GM18909 (cell line): ENCODE data around the gene SMIM44.

Source experiments
- ATAC-seq: cut with Tn5 transposase; IDR thresholded peaks from one replicate; pipeline ENCODE4 v1.9.1; 2021; ENCODE audit warnings: mild to moderate bottlenecking; ENCODE audit not compliant: unreplicated experiment, poor library complexity

The SMIM44 gene

DNA sequence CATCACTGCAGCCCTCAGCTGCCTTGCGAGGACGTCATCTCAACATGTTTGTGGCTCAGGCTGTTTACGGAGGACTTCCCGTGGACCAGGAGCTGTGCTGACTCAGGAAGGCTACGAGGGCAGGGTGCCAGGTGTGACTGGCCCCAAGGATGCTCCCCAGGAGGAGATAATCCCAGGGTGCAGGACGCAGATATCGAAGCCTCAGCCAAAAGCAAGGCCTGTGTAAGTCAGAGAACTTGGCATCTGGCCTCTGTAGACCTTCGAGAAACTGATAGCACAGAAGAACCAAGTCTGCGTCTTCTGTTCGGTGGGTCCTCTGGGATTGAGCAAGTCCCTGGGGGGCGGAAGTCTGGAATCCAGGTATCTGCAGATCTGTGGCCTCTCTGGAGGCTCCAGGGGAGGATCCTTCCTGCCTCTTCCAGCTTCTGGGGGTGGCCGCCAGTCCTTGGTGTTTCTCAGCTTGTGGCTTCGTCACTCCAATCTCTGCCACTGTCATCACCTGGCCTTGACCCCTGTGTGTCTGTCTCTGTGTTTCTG, 19.9 kb upstream of the SMIM44 start:
- no peak for ATAC-seq

DNA sequence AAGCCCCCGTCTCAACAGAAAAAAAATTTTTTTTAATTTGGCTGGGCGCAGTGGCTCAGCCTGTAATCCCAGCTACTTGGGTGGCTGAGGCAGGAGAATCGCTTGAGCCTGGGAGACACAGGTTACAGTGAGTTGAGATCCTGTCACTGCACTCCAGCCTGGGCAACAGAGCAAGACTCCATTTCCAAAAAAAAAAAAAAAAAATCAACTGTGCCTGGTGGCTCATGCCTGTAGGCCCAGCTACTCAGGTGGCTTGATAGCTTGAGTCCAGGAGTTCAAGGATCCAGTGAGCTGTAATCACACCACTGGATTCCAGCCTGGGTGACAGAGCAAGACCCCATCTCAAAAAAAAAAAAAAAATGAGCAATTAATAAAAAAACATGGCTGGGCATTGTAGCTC, 18.5 kb upstream of the SMIM44 start:
- ATAC-seq: no peak

DNA sequence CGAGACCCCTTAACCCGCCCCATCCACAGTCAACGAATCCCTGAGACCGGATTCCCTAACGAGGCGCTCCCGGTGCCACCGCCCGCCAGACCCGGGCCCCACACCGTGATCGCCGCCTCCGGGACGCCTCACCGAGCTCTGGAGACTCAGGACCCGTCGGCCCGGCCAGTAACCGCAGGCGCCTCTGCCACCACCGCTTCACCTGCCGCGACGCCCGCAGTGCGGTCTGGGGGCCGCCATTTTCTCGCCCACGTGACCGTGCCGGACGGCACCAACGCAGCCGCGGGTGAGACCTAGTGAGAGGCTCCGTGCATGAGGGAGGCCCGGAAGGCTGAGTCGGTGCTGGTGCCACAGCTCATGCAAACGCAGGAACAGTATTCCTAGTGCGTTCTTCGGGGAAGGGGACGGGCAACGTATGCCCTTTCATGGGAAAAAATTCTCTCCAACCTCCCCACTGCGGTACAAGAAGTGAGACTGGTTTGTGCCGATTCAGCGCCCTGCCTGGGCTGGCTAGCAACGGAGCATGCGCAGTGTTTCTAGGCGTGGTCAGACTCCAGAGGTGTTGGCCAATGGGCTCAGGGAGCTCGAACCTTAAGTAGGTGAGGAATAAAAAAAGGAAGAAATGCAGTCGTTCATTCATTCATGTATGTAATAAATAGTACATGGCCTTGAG, 17.3 kb upstream of the SMIM44 start, which contains the start of gene DOHH:
TSS of gene DOHH (minus strand) at position 246 of the 673 bp plus-strand sequence. CDS start 3,860 bp downstream, outside the sequence.
- peak; percentile 85 for ATAC-seq

DNA sequence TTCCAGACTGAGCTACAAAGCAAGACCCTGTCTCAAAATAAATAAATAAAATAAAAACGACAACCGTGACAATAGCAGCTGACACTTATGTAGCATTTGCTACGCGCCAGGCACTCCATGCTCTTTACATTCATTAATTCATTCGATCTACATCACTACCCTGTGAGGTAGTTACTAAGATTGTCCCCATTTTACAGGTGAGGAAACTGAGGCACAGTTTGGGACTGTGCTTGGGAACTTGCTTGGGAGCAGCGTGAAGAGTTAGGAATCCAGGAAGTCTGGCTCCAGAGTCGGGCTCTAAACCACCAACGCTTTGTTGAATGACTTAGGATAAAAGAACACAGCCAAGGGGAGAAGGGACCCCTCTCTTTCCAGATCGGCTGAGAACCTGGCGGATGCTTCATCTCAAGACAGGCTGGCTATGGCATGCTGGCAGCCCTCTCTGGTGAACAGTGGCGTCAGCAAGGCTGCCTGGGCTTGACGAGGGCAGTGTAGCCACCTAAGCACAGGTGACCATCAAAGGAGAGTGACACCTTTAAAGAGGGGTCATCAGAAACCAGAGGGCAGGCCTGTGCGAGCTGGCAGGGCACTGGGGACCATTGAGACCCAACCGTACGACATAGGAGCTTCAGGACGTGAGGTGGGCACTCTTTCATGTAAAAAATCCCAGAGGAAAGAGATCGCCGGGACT, 16.6 kb upstream of the SMIM44 start:
- ATAC-seq: no peak

- no peak for ATAC-seq
Measured at GRCh38 chr19:3497757-3498520, 14.7 kb upstream of the SMIM44 start.

DNA sequence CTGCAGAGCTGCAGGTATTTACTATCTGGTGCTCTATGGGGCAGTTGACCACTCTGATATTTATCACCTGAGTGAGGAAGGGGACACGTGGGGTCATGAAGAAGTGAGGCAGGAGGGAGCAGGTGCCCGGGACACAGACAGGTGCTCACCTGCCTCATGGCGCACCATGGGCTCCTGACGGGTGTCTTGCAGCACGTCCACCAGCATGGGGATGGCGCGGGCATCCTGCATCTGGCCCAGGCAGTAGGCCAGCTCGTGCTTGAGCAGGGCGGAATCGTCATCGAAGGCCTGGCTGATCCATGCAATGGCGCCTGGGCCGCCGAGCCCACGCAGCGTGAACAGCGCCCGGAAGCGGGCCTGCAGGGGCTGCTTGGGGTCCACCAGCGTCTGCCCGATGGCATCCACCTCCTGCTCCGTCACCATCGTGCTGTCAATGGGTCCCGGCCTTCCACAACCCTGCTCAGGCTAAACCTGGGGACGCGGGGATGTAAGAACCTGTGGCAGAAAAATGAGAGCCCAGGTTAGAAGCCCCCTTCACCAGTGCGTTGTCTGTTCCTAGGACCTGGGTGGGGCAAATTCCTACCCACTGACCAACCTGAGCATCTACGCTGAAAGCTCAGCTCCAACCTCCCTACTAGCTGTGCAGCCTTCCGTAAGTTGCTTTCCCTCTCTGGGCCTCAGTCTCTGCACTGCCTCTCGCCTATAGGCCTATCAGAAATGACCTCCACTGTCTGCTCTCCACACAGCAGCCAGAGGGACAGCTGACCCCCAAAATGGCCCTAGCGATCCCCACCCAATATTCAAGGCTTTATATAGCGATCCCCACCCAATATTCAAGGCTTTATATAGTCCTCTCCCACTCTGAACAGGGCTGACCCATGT, 13.4 kb upstream of the SMIM44 start:
- no peak for ATAC-seq

- ATAC-seq: no peak
Measured at GRCh38 chr19:3494559-3494958, 11.3 kb upstream of the SMIM44 start.

DNA sequence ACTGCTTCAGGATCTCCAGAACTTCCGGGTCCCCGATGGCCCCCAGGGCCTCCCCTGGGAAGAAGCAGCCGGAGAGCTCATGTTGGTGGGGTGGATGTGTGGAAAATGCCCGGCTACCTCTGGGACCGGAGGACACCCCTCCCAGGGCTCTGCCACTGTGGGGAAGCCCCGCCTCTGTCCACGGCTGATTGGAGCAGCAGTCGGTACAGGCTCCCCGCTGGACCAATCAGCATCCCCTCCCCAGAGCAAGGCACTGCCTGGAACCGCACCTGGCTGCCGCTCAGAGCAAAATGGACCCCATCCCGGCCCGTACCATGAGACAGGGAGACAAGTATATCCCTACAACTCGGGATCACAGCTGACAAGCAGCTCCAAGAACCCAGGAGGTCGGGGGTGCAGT, 10.8 kb upstream of the SMIM44 start:
- no peak for ATAC-seq

- ATAC-seq: no peak
Measured at GRCh38 chr19:3493651-3494050, 10.4 kb upstream of the SMIM44 start.

- no peak for ATAC-seq
Measured at GRCh38 chr19:3492919-3493318, 9.7 kb upstream of the SMIM44 start.

DNA sequence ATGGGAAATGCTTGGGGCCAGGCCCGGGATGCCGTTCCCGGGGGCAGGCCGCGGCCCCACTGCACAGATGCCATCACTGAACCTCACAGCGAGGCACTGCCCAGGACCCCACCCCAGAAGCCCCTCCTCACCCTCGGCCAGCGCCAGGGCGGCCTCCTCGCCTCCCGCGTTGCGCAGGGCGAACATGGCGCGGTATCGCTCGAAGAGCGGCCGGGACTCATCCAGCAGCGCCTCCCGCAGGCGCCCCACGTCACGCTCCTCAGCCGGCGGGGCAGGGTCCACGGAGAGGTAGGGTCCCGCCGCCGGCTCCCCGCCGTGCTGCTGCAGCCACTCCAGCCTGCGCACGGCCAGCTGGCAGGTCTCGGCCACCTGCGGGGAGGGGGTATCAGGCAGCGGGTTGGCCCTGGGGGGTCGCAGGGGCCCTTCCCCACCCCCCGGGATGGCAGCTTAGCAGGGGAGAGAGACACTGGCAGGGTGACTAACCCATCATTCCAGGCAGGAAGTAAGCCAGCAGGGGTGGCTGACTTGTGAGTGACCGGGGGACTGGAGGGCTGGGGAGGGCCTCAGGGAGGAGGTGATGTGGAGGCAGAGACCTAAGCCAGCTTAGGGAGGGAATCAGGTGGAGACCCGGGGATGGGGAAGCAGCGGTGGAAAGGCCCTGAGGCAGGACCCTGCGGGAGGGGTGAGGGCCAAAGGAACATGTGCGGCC, 9.0 kb upstream of the SMIM44 start:
- no peak for ATAC-seq

DNA sequence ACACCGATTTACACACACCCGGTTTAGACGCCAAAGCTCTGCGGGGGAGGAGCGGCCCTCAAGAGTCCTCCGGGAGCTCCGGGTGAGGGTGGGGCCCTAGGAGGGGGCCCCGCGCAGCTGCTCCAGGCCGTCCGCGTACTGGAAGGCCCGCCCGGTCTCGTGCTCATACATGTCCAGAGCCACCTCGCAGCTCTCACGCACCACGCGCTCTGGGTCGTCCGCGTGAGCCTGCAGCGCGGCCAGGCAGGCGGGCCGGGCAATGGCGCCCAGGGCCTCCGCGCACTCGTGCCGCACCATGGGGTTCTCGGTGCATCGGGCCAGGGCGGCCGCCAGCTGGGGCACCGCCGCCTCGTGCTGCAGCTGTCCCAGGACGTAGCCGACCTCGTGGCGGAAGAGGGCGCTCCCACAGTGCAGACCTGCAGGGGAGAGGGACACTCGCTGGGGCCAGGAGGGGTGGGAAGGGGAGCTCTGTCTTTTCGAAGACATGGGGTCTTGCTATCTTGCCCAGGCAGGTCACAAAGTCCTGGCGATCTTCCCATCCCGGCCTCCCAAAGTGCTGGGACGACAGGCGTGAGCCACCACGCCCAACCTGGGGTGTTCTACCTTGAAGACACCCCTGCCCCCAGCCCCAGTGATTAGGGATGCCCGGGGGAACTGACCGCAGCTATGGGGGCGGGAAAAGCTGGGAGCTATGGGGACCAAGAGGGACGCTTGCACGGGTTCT, 8.3 kb upstream of the SMIM44 start:
- ATAC-seq: no peak

- ATAC-seq: no peak
Measured at GRCh38 chr19:3482507-3483225, 575 bp downstream of the SMIM44 start.

DNA sequence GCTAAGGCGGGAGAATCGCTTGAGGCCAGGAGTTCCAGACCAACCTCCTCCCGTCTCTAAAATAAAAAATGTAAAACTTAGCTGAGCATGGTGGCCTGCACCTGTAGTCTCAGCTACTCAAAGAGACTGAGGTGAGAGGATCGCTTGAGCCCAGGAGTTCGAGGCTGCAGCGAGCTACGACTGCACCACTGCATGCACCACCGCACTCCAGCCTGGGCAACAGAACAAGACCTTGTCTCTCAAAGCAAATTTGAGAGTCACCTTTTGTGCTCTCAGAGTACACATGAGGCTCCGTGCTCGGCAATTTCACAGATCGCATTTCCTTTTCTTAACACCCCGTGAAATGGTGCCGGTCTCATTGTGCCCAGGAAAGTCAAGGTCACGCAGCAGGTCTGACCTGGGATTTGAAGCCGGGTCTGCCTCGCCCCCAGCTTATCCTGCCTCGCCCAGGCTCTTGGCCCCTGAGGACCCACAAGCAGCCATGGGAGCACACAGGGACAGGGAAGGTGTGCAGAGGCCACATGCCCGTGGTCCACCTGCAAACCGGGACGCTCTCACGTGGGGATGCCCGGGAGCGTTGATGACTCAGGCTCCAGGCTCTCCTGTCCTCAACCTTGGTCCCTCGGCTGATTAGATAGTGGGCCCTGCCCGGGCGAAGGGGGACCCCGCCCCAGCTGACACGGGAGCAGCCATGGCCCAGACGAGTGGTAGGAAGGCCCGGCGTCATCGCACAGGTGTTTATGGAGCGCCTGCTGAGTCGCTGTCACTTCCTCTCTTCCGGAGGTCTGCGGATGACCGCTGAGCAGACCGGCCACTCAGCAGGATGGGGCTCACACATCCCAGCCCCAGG, 1.8 kb downstream of the SMIM44 start:
- no peak for ATAC-seq

DNA sequence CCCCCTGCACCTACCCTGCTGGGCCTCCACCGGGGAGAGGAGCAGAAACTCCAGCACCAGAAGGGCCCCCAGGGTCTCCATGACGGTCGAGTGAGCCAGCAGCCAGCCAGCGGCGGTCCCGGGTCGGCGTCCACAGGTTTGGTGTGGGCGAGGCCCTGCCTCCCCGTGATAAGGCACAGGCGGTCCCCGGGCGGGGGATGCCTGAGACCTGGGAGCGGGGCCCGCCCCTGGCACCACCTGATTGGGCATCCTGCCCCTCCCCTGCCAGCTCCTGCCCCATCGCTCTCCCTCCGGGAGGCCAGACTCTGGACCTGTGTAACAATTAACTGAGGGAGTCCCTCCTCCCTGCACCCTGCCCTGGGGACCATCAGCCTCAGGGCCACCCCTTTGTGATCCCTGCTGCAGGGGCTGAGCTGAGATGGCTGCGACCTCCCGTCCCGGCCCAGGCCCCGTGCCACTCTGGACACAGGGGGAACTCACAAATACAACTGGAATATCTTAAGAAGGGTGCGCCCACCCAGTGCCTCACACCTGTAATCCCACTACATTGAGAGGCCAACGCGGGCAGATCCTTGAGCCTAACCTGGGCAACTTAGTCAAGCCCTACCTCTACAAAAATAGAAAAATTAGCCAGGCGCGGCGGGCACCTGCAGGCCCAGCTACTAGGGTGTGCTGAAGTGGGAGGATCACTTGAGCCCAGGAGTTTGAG, 2.7 kb downstream of the SMIM44 start, which contains the start of gene SMIM24:
TSS of gene SMIM24 (minus strand) at position 143 of the 709 bp plus-strand sequence. CDS start at position 81, 62 bp downstream.
- no peak for ATAC-seq

DNA sequence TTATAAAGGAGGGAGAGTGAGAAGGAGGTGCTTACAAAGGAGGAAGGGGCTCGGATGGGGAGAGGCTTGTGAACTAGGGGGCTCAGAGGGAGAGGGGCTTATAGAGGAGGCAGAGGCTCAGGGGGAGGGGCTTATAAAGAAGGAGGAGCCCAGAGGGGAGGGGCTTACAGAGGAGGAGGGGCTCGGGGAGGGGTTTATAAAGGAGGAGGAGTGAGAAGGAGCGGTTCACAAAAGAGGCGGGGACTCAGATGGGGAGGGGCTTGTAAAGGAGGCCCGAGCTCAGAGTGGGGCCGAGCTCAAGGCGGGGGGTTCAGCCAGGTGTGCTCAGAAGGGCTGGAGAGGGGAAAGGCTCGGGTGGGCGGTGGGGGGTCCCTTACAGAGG, 3.4 kb downstream of the SMIM44 start:
- no peak for ATAC-seq
